B cell (primary cell): ENCODE measurements around the gene MAN2A1. TPM values are rescaled to one million over a fixed set of nuclear protein-coding genes. Genes with fewer than 3 reads are reported as not detected.

ENCODE experiments used
- ATAC-seq: fragments of 200-7000 bp; cut with Tn5 transposase; one replicate; pipeline ENCODE4 v1.10.0; 2021; ENCODE audit warnings: low read depth, mild to moderate bottlenecking, moderate number of reproducible peaks, moderate library complexity
- CTCF ChIA-PET: fragments of 350-600 bp; sonication (Branson Sonifier 250); formaldehyde crosslinking; loops from one replicate; lab custom pipeline; 2021; ENCODE audit warnings: antibody characterized with exemption, inconsistent platforms; lab: Charles Lee
- POLR2A ChIA-PET: fragments of 350-600 bp; sonication (Branson Sonifier 250); formaldehyde crosslinking; loops from one replicate; lab custom pipeline; 2021; ENCODE audit warnings: antibody characterized with exemption; lab: Charles Lee
- DNase-seq: peaks from one replicate; pipeline ENCODE4 v3.0.0; 2013
- H2AFZ ChIP-seq: 2 replicates; pipeline ENCODE4 v1.6.1; 2012; ENCODE audit warnings: mild to moderate bottlenecking, low read depth, low read length; ENCODE audit not compliant: insufficient read depth, poor library complexity, severe bottlenecking
- H3K27ac ChIP-seq, 2 donors: 1 replicate in 1 of 2; 2 replicates in 1 of 2; pipeline ENCODE4 v1.5.1; 2012 to 2013; ENCODE audit warnings: low read length in 2 of 2, mild to moderate bottlenecking in 2 of 2, moderate library complexity in 1 of 2
- H3K27me3 ChIP-seq, 4 experiments: fragments of 200-600 bp in 1 of 4; sonication (generic) in 1 of 4; replicated peaks in 1 of 4; 1 replicate in 2 of 4; 2 replicates in 2 of 4; pipeline versions ENCODE4 v1.6.1 to v1.7.0; 2013 to 2016; ENCODE audit warnings: low read length in 3 of 4, mild to moderate bottlenecking in 2 of 4, mixed read lengths in 1 of 4, moderate library complexity in 1 of 4; ENCODE audit not compliant: insufficient read depth in 4 of 4, control insufficient read depth in 3 of 4; ENCODE audit errors: control extremely low read depth in 1 of 4
- H3K36me3 ChIP-seq, 2 experiments: replicated peaks in 1 of 2; 1 replicate in 1 of 2; 2 replicates in 1 of 2; pipeline versions ENCODE4 v1.6.1 to v1.7.1; 2013; ENCODE audit warnings: low read length in 1 of 2; ENCODE audit not compliant: insufficient read depth in 2 of 2, control insufficient read depth in 1 of 2; ENCODE audit errors: control extremely low read depth in 1 of 2, extremely low read depth in 1 of 2
- H3K4me1 ChIP-seq, 2 donors: fragments of 200-600 bp in 1 of 2; sonication (generic) in 1 of 2; 1 replicate in 1 of 2; 2 replicates in 1 of 2; pipeline versions ENCODE4 v1.5.1 to v1.6.1; 2013 to 2017; ENCODE audit warnings: low read length in 2 of 2; ENCODE audit not compliant: control insufficient read depth in 2 of 2, insufficient read depth in 2 of 2
- H3K4me2 ChIP-seq: replicated peaks from 2 replicates; pipeline ENCODE3; 2012; ENCODE audit warnings: mild to moderate bottlenecking, low read depth, low read length; ENCODE audit not compliant: poor library complexity, severe bottlenecking
- H3K4me3 ChIP-seq, 5 experiments: fragments of 200-600 bp in 1 of 5; sonication (generic) in 1 of 5; 1 replicate in 3 of 5; 2 replicates in 2 of 5; pipeline versions ENCODE4 v1.5.1 to v1.7.0; 2011 to 2016; ENCODE audit warnings: low read length in 4 of 5, mild to moderate bottlenecking in 4 of 5, low read depth in 2 of 5, control low read depth in 1 of 5, moderate library complexity in 1 of 5; ENCODE audit not compliant: insufficient read depth in 1 of 5; ENCODE audit errors: control extremely low read depth in 1 of 5, extremely low read depth in 1 of 5
- H3K79me2 ChIP-seq: fragments of 200-600 bp; sonication (generic); one replicate; pipeline ENCODE4 v1.6.0; 2016; ENCODE audit warnings: low read length; ENCODE audit not compliant: control insufficient read depth, insufficient read depth
- H3K9ac ChIP-seq: fragments of 200-600 bp; sonication (generic); 2 replicates; pipeline ENCODE4 v1.6.1; 2017; ENCODE audit warnings: mild to moderate bottlenecking, low read length, moderate library complexity
- H3K9me3 ChIP-seq, 3 donors: one replicate each; pipeline versions ENCODE4 v1.6.1 to v1.7.1; 2013; ENCODE audit warnings: low read length in 2 of 3; ENCODE audit not compliant: control insufficient read depth in 2 of 3, insufficient read depth in 1 of 3; ENCODE audit errors: control extremely low read depth in 1 of 3
- H4K20me1 ChIP-seq: 2 replicates; pipeline ENCODE4 v1.6.0; 2012; ENCODE audit warnings: mild to moderate bottlenecking, low read length; ENCODE audit not compliant: insufficient read depth, control insufficient read depth, poor library complexity, severe bottlenecking
- H3K27ac Mint-ChIP-seq: one replicate; pipeline ENCODE4 v1.8.0; 2021; ENCODE audit warnings: mixed read lengths
- H3K27me3 Mint-ChIP-seq: one replicate; pipeline ENCODE4 v1.8.0; 2021; ENCODE audit warnings: mixed read lengths
- H3K4me1 Mint-ChIP-seq: one replicate; pipeline ENCODE4 v1.8.0; 2021; ENCODE audit warnings: mixed read lengths
- H3K4me3 Mint-ChIP-seq: one replicate; pipeline ENCODE4 v1.8.0; 2021; ENCODE audit warnings: mixed read lengths
- H3K9me3 Mint-ChIP-seq: one replicate; pipeline ENCODE4 v1.8.0; 2022; ENCODE audit warnings: mixed read lengths; ENCODE audit not compliant: insufficient read depth
- CTCF ChIP-seq: fragments of 200-600 bp; IDR thresholded peaks from one replicate; pipeline ENCODE4 v1.8.0; 2022; ENCODE audit warnings: antibody characterized with exemption, mild to moderate bottlenecking
- EZH2 ChIP-seq: IDR thresholded peaks from 2 replicates; pipeline ENCODE4 v1.6.1; 2012; ENCODE audit warnings: borderline replicate concordance, low read depth, mild to moderate bottlenecking, moderate library complexity, low read length; ENCODE audit not compliant: insufficient read depth, poor library complexity, severe bottlenecking
- WGBS: methylation state at CpG from one replicate; pipeline ENCODE4 v1.1.5; 2013; ENCODE audit warnings: missing lambda C conversion rate; ENCODE audit not compliant: insufficient coverage; 5-methylcytosine and 5-hydroxymethylcytosine counted together
- intact Hi-C: fragments of 100-400 bp; cut with micrococcal nuclease; formaldehyde crosslinking; loops from one replicate; pipeline ENCODE4 v1.10.0; 2022
- polyA plus RNA-seq: library from polyadenylated mRNA; depleted of rRNA; stranded (reverse); fragments of >200 nt; gene quantifications from 2 replicates; pipeline ENCODE4 v1.2.3, GENCODE V29; 2012
- total RNA-seq, 2 donors: library from RNA; stranded (reverse); fragments of 120-200 nt in 1 of 2; gene quantifications; 1 replicate in 1 of 2; 2 replicates in 1 of 2; pipeline versions ENCODE4 v1.2.3 to v1.2.4, GENCODE V29; 2013 to 2022

Gene MAN2A1
- total and polyA plus RNA-seq, 2 donors (not counting 1 experiment from before 2014, with no cell fraction given): 12.7 to 55.0 TPM

GRCh38 chr5:109660301-109660700, 29.4 kb upstream of the MAN2A1 start:
- Histone ChIP-seq H3K4me1 (peaks cover 8 to 12% of the 10 kb centered on the region in 2 donors), H3K4me2 (no peak overlapping the region), H3K4me3 (no peak overlapping the region), H4K20me1 (no peaks in the 10 kb centered on the region), H3K9me3 (no peaks in the 10 kb centered on the region), H3K27ac (no peak overlapping the region), H3K9ac (no peak overlapping the region), H3K36me3 (no peaks in the 10 kb centered on the region), H2AFZ (no peak overlapping the region), H3K79me2 (no peaks in the 10 kb centered on the region), H3K27me3 (peaks cover 0 to 4% (median 0%) of the 10 kb centered on the region in 4 experiments)
- 95% methylated on average over 3 of the region's 5 CpGs for WGBS
- POLR2A ChIA-PET: no interaction called here
- Mint-ChIP-seq H3K9me3 (no peaks in the 10 kb centered on the region), H3K27me3 (peaks cover 5% of the 10 kb centered on the region), H3K4me3 (no peak overlapping the region), H3K4me1 (peaks cover 12% of the 10 kb centered on the region), H3K27ac (no peak overlapping the region)
- no peak for DNase-seq
- CTCF ChIA-PET: no interaction called here
- intact Hi-C loops: no loop called here
- TF ChIP-seq EZH2 (no peak), CTCF (no peak)
- ATAC-seq: no peak

- 70% methylated on average over 2 of the region's 5 CpGs for WGBS
- ChIA-PET POLR2A (no interaction called here), CTCF (no interaction called here)
- Histone ChIP-seq H3K36me3 (no peaks in the 10 kb centered on the region), H3K4me3 (no peak overlapping the region), H3K4me2 (no peak overlapping the region), H3K9me3 (no peaks in the 10 kb centered on the region), H3K79me2 (no peaks in the 10 kb centered on the region), H3K4me1 (no peaks in the 10 kb centered on the region), H3K27me3 (peaks cover 0 to 14% (median 4%) of the 10 kb centered on the region in 4 experiments), H3K9ac (no peak overlapping the region), H3K27ac (no peak overlapping the region), H2AFZ (no peak overlapping the region), H4K20me1 (no peaks in the 10 kb centered on the region)
- Mint-ChIP-seq H3K27me3 (peaks cover 30% of the 10 kb centered on the region), H3K4me1 (no peaks in the 10 kb centered on the region), H3K4me3 (no peak overlapping the region), H3K9me3 (no peaks in the 10 kb centered on the region), H3K27ac (no peak overlapping the region)
- DNase-seq (no peak), ATAC-seq (no peak)
- intact Hi-C loops: no loop called here
- TF ChIP-seq CTCF (no peak), EZH2 (no peak)
Measured at GRCh38 chr5:109668237-109668636, 21.5 kb upstream of the MAN2A1 start.
